ENCODE measurements around the gene PSMD9. TPM values are rescaled to one million over a fixed set of nuclear protein-coding genes. Genes with fewer than 3 reads are reported as not detected.
A peak's percentile ranks its signal among the peaks of the same experiment; 100 is the strongest.

Gene PSMD9
- 10 to 100 TPM; 34.7 to 65.3 (median 37.9) TPM for total RNA-seq

- no peaks in the 10 kb centered on the region for H3K36me3 ChIP-seq
- intact Hi-C loops (cut with DNase I; ENCODE audit: low total_unique reads): no loop called here
- peak within 1 kb of the TSS; percentile 69 to 90 (median 86) for H3K4me3 ChIP-seq
- H3K9me3 ChIP-seq: no peaks in the 10 kb centered on the region
- peak; percentile 95 to 98 for DNase-seq (ENCODE audit: low spot score in 2 of 2)
- peaks cover 0 to 13% of the 10 kb centered on the region in 2 donors for H3K4me1 ChIP-seq
- H3K27ac ChIP-seq: peak within 1 kb of the TSS; percentile 88 to 94
- TF ChIP-seq, protein P1, sequence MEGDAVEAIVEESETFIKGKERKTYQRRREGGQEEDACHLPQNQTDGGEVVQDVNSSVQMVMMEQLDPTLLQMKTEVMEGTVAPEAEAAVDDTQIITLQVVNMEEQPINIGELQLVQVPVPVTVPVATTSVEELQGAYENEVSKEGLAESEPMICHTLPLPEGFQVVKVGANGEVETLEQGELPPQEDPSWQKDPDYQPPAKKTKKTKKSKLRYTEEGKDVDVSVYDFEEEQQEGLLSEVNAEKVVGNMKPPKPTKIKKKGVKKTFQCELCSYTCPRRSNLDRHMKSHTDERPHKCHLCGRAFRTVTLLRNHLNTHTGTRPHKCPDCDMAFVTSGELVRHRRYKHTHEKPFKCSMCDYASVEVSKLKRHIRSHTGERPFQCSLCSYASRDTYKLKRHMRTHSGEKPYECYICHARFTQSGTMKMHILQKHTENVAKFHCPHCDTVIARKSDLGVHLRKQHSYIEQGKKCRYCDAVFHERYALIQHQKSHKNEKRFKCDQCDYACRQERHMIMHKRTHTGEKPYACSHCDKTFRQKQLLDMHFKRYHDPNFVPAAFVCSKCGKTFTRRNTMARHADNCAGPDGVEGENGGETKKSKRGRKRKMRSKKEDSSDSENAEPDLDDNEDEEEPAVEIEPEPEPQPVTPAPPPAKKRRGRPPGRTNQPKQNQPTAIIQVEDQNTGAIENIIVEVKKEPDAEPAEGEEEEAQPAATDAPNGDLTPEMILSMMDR (IDR thresholded peaks at IDR 0.05): peak; percentile 22 to 62 (median 59)
- TF ChIP-seq POLR2AphosphoS5 (IDR thresholded peaks at IDR 0.05): peak; percentile 73 to 89 (median 79)
- TF ChIP-seq POLR2A (IDR thresholded peaks at IDR 0.05): peak; percentile 25
- H3K27me3 ChIP-seq: no peaks in the 10 kb centered on the region
Measured at GRCh38 chr12:121888478-121889273, at the start of gene PSMD9. PSMD9 (plus strand) TSS chr12:121888790; CDS start chr12:121888857, 67 bp downstream.

DNA sequence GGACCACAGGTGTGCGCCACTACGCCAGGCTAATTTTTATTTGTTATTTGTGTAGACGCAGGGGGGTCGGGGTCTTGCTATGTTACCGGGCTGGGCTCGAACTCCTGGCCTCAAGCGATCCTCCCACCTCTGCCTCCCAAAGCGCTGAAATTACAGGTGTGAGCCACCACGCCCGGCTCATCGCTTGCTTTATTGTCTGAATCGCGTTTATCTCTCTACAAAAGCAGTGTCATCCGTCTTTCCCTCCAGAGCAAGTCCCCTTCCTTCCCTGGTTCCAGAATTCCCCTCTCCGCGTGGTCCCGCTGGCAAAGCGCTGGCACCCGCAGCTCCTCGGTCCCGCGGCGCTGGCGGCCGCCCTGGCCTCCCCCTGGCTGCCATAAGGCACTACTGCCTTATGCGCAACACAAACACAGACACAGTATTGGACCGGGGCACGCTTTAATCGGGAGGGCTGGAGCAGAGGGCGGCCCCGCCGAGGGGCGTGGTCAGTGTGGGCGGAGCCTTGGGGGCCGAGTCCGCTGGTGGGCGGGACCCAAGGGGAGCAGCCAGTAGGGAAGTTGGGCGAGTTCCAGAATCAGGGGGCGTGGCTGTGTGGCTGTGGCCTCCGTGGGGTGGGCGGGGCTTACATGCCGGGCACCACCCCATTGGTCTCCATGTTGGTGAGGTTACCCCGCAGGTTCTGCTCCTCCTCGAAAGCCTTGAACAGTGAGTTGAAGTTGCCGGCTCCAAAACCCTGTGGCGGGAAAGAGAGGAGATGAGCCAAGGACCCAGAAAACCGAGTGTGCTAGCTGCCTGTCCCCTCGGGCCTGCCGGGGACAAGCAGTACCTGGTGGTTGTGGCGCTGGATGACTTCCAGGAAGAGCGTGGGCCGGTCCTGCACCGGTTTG is 49.2 kb upstream of the PSMD9 start:
- peak overlapping the region; percentile 45 to 68 (median 64) for H3K4me3 ChIP-seq
- H3K27me3 ChIP-seq: no peaks in the 10 kb centered on the region
- H3K9me3 ChIP-seq: no peaks in the 10 kb centered on the region
- peak in 2 of 3 donors; percentile 20 to 43 for TF ChIP-seq POLR2AphosphoS5 (IDR thresholded peaks at IDR 0.05)
- TF ChIP-seq POLR2A (IDR thresholded peaks at IDR 0.05): no peak
- TF ChIP-seq, protein P1 (IDR thresholded peaks at IDR 0.05): peak in 2 of 3 donors; percentile 37 to 50
- no peaks in the 10 kb centered on the region for H3K4me1 ChIP-seq
- H3K36me3 ChIP-seq: no peaks in the 10 kb centered on the region
- peak overlapping the region; percentile 62 to 78 for H3K27ac ChIP-seq
- DNase-seq (ENCODE audit: low spot score in 2 of 2): peak; percentile 99 to 100
- intact Hi-C loops (cut with DNase I; ENCODE audit: low total_unique reads): no loop called here

GRCh38 chr12:121839993-121840761 is 48.4 kb upstream of the PSMD9 start:
- H3K27me3 ChIP-seq: no peaks in the 10 kb centered on the region
- no peaks in the 10 kb centered on the region for H3K9me3 ChIP-seq
- no peak for DNase-seq (ENCODE audit: low spot score in 2 of 2)
- no peaks in the 10 kb centered on the region for H3K36me3 ChIP-seq
- TF ChIP-seq, protein P1 (IDR thresholded peaks at IDR 0.05): no peak
- TF ChIP-seq POLR2AphosphoS5 (IDR thresholded peaks at IDR 0.05) (no peak), POLR2A (IDR thresholded peaks at IDR 0.05) (no peak)
- H3K4me3 ChIP-seq: peak overlapping the region; percentile 45 to 68 (median 64)
- intact Hi-C loops (cut with DNase I; ENCODE audit: low total_unique reads): no loop called here
- H3K4me1 ChIP-seq: no peaks in the 10 kb centered on the region
- peak overlapping the region; percentile 62 to 78 for H3K27ac ChIP-seq

DNA sequence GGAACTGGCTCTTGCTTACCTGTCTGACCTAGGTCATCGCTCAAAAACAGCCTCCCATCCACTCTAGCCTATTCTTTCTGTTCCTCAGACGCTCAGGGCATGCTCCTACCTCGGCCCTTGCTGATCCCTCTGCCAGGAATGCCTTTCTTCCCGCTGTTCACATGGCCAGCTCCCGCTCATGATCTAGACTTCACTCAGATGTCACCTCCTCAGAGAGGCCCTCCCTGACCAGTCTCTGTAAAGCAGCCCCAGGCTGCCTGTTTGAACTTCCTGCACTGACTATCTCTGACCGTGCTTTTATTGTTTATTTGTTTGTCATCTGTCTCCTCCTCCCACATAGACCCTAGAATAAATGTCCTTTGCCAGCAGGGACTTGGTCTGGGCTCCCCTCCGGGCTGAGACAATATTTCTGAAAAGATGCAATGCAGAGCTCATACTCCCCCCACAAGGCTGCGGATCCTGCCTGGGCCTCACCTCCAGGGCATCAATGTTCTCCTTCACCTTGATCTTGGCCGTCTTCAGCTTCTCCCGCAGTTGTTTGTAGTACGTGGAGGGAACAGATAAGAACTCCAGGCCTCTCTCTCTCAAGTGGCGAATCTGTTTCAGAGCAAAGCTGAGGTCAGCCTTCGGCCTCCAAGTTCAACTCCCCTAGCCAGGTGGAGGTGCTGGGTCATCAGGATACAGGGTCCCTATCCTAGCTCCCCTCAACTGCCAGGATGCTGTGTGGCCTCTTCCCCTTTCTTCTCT is 45.2 kb upstream of the PSMD9 start:
- Histone ChIP-seq H3K4me3 (no peak overlapping the region), H3K27me3 (no peaks in the 10 kb centered on the region), H3K4me1 (no peaks in the 10 kb centered on the region), H3K27ac (no peak overlapping the region), H3K36me3 (no peaks in the 10 kb centered on the region), H3K9me3 (no peaks in the 10 kb centered on the region)
- intact Hi-C loops (cut with DNase I; ENCODE audit: low total_unique reads): no loop called here
- no peak for DNase-seq (ENCODE audit: low spot score in 2 of 2)
- TF ChIP-seq POLR2AphosphoS5 (IDR thresholded peaks at IDR 0.05): no peak
- no peak for TF ChIP-seq POLR2A (IDR thresholded peaks at IDR 0.05)
- TF ChIP-seq, protein P1 (IDR thresholded peaks at IDR 0.05): no peak
